ENCODE results near the gene CRADD.

DNA sequence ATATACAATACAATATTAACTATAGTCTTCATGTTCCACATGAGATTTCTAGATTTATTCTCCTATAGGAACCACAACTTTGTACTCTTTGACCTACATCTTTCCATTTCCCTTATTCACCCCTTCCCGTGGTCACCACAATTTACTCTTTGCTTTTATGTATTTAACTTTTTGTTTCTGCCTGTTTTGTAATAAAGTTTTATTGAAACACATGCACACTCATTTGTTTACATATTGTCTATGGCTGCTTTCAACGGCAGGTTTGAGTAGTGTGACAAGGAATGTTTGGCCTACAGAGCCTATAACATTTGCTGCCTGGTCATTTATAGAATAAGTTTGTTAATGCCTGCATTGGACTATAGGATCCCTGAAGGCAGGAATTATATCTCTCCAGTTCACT is 231.1 kb downstream of the CRADD start:
- TF ChIP-seq, protein P1, sequence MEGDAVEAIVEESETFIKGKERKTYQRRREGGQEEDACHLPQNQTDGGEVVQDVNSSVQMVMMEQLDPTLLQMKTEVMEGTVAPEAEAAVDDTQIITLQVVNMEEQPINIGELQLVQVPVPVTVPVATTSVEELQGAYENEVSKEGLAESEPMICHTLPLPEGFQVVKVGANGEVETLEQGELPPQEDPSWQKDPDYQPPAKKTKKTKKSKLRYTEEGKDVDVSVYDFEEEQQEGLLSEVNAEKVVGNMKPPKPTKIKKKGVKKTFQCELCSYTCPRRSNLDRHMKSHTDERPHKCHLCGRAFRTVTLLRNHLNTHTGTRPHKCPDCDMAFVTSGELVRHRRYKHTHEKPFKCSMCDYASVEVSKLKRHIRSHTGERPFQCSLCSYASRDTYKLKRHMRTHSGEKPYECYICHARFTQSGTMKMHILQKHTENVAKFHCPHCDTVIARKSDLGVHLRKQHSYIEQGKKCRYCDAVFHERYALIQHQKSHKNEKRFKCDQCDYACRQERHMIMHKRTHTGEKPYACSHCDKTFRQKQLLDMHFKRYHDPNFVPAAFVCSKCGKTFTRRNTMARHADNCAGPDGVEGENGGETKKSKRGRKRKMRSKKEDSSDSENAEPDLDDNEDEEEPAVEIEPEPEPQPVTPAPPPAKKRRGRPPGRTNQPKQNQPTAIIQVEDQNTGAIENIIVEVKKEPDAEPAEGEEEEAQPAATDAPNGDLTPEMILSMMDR (IDR thresholded peaks at IDR 0.05): no peak
- no peak for TF ChIP-seq POLR2A (IDR thresholded peaks at IDR 0.05)
